Stimulated activated CD4-positive, alpha-beta T cell treated with anti-CD3 and anti-CD28 coated beads, Interleukin-1b, Interleukin-23, amount 100 ng/mL, for 1 hour (primary cell): ENCODE data around the gene SIGLEC5.

Experiments used
- DNase-seq, 2 donors: peaks; one replicate each; pipeline ENCODE4 v3.0.0-alpha.2; 2020; ENCODE audit warnings: low read depth in 2 of 2

Gene SIGLEC5

DNA sequence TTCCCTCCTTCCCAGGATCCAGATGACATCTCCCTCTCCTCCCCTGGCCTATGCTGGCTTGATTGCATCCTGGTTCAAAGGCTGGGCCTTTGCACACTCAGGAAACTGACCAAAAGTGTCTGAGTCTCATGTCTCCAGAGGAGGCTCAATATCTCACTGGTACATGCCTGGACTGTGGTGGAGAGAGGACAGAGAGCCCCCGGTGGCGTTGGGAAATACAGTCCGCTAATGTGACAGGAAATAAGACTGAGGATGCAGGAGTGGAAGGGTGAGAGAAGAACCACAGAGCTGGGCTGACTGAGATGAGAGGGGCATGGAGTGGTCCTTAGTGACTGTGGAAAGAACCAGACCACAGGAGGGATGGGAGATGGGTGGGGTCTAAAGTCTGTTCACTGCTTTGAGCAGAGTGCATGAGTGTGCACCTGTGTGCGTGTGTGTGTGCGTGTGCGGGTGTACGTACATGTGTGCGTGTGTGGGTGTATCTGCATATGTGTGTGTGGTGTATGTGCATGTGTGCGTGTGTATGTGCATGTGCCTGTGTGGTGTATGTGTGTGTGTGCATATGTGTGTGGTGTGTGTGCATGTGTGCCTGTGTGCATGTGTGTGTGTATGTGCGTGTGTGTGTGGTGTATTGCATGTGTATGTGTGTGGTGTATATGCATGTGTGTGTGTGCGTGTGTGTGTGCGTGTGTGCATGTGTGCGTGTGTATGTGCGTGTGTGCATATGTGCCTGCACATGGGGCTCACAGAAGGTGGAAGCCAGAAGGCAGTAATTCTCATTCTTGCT, 1.9 kb downstream of the SIGLEC5 start:
- no peak for DNase-seq

DNA sequence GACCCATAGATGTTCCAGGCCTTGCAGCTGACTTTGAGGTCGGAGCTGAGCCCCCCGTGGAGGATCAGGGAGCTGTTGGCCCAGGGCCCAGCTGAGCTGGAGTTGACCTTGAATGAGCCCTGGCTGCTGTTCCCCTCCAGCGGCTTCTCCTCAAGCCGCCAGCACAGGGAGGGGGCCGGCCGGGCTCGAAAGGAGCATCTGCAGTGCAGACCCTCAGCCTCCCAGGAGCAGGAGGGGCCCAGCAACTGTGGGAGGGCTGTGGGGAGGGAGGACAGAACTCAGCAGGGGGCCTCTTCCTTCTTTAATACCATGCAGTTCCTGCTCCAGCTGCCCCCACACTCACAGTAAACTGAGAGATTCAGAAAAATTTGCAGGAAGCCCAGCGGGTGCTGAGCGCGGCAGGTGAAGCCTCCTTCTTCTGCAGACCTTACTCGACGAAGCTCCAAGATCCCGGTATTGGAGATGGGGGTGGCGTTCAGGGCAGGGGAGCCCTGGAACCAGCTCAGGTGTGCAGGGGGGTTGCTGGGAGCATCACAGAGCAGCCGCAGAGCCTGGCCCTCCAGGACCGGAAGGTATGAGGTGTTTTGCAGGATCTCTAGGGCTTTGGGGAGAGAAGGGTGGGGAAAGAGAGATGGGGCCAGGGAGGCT, 2.6 kb downstream of the SIGLEC5 start:
- no peak for DNase-seq

DNA sequence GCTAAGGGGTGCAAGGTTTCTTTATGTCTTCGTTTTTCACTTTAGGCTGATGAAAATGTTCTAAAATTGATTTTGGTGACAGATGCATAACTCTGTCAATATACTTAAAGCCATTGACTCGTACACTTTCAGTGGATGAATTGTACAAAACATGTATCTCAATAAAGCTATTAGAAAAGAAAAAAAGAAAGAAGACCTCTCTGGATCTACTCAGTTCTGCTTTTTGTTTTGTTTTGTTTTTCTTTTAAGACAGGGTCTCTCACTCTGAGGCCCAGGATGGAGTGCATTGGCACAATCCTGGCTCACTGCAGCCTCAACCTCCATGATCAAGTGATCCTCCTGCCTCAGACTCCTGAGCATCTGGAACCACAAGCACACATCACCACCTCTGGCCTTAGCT, 3.5 kb downstream of the SIGLEC5 start:
- no peak for DNase-seq

DNA sequence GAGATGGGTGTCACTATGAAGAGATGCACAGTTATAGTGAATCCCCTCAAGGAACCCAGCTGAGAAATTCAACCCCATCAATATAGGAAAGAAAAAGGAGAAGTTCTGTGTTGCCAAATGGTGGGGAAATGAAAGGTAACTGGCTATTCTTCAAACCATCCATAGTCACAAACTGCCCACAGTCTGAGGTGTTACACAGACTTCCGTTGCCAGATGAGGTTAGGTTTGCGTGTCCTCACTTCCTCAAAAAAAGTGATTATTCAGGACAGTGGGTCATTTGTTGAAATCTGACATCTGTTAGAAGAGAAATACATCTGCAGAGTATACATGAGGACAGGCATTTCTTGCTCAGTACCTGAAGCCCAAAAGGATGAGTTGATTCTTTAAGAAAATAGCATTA, 9.0 kb downstream of the SIGLEC5 start:
- no peak for DNase-seq

DNA sequence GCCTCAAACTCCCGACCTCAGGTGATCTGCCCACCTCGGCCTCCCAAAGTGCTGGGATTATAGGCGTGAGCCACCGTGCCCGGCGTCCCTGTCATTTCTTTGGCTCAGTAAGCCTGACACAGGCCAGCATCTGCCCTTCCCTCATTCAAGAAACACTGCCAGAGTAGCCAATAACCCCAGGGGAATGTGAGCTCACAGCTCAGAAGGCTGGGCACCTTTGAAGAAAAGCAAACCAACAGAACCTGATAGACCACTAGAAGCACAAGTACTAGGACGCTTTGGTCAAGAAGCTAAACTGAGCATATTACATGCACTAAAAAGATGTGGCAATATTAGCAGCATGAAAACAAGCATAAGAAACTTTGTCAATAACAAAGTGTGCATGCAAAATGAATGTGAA, 14.2 kb downstream of the SIGLEC5 start:
- DNase-seq, result no peak

DNA sequence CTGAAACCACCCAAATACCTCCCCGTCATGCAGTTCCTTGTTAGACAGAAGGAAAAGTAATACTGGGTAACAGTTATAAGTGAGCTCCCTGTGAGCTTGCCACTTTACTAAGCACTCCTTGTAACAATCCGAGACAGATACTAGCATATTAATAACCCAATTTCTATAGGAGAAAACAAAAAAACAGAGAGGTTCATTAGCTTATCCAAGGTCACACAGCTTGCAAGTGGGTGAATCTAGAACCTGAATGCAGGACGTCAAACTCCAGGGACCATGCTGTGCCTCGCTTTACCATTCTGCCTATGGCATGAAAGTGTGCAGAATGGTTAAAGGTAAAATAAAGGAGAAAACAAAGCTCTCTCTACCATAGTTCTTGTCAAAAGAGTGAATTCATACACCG, 15.4 kb downstream of the SIGLEC5 start:
- DNase-seq, result no peak

DNA sequence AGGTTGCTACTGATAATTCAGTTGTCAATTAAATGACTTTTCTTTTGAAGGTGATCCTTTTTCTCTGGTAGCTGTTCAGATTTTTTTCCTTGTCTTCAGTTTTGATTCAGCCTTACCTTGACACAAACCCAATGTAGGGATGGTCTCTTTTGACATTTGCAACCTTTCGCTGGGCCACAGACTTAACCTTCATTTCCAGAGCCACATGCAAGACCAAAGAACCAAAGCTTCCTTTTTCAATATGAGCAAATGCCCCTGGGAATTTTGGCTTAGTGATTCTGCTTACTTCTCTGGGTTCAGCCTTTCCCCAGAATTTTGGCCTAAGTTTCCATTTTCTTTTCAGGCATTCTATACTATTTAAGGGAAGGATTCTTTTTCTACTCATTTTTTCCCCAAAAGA, 19.6 kb downstream of the SIGLEC5 start:
- DNase-seq, result no peak

DNA sequence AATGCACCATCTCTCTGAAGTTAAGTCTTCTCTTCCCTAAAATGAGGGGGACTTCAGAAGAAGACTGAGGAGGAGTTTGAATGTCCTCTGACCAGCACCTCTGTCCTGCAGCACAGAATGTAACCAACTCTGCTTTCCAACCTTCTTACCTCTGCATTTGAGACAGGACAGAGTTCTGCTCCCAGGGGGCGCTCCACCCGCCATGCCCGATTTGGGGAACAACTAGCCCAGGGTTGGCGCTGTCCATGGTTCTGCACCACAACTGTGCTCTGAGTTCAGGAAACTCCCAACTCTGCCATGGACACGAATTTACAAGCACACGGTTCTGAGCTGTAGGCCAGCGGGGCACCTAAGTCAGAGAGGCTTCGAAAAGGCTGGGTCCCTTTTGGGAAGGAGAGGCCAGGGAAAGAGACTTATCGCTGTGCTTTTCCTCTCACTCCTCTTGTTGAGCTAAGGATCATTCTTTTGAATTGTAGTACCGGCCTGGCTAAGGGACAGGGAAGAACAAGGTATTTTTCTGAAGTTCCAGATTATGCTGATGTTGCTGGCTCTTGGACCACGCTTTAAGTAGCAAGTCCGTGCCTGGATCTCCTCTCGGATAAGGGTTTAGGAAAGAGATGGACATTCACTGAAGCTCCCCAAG, 22.2 kb downstream of the SIGLEC5 start:
- peak in 1 of 2 donors; percentile 31 for DNase-seq

DNA sequence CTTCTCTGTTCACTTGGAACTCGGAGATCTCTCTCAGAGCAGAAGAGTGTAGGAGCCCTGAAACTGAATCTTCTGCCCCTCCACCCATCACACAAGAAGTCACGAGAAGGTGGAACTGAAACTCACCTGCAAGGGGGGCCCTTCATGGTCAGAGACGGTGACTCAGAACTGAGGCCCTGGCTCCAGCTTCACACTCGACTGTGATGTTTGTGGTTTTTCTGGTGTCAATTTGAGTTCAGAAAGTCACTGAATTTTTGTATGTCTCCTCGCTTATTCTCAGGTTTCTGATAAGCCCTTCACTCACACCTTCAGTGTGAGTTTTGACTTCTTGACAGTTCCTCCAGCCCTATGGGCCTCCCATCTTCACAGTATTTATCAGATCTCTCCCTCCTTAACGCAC, 23.1 kb downstream of the SIGLEC5 start:
- DNase-seq, result no peak

DNA sequence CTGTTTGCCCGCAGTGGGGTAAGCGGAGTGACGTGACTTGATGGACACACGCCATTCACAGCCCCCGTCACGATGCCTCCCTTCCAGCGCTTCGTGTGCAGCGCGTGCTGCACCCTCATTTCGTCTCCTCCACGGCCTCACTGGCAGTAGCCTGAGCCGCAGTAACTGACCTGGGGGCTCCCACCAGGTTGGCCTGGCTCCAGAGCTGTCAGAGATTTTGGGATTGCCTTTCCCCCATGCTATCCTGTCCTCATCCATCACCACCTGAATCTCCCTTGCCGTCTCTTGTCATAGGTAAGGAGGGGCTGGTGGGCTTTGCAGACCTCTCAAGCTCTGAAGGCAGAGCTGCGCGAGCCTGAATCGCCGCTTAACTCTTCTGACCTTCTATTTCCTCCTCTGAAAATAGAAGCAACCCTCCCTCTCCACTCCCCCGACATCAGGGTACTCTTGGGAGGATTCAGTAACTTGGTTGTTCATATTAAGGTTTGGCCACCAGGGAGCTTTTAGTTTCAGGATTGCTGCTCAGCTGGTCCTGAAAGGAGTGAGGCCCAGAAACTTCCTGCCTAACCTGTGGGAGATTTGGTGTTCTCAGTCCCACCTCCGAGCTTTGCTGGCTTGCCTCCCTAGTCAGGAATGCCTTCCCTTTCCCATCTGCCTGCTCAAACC, 27.9 kb downstream of the SIGLEC5 start:
- DNase-seq, result no peak

DNA sequence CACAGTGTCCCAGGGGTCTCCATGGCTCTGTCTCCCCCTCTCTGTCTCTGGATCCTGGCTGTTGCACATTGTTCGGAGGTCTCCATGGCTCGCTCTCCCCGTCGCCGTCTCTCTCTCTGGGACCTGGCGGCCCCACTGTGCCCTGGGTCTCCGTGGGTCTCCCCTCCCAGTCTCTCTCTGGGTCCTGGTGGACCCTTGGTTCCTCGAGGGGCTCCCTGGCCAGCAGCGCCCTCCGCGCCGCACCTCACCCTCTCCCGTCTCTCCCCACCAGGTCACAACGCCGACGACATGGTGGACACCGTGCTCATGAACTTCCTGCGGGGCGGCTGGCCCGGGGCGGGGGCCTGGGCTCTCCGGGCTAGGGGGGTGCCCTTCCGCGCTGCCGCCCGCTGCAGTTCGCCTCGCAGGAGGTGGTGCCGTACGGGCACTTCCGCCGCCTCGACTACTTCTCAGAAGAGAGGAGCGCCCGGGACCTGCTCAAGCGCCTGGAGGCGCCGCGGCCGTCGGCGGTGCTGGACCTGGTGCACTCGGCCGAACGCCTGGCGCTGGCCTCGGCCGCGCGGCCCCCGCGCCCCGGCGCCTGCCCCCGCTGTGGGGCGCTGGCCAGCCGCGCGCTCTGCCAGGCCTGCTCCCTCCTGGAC, 29.1 kb downstream of the SIGLEC5 start:
- no peak for DNase-seq

DNA sequence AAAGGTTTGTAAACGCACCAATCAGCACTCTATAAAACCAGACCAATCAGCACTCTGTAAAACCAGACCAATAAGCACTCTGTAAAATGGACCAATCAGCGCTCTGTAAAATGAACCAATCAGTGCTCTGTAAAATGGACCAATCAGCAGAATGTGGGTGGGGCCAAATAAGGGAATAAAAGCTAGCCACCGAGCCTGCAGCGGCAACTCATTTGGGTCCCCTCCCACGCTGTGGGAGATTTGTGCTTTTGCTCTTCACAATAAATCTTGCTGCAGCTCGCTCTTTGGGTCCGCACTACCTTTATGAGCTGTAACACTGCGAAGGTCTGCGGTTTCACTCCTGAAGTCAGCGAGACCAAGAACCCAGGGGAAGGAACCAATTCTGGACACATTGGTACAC, 31.1 kb downstream of the SIGLEC5 start:
- DNase-seq, result no peak

DNA sequence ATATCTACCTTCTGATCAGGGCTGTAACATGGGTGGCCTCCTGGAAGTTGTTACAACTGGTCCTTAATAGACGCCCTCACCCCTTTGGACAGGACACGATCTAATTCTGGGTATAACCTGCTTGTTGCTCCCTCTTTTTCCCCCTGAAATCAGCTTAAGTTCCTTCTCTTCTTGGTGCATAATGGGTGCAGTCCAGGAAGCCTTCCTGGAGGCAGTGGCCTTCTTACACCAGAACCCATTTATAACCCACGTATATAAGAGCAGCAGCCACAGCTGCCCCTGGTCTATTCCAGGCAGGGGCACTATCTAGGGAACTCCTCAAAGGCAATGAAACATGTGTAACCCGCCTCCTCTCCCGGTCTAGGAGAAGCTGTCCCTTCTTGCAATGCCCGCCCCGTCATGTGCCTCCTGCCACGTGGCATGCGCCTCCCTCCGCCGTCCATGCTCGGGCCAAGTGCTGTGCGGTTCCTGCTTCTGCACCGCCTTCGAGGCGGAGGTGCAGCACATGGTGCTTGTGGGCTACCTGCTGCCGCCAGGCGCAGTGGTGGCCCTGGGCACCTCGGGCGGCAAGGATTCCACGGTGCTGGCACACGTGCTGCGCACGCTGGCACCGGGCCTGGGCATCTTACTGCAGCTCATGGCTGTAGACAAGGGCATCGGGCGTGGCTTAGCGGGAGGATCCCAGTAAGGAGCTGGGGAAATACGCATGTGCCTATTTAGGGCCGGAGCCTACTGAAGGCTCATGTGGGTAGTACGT, 31.9 kb downstream of the SIGLEC5 start:
- no peak for DNase-seq

DNA sequence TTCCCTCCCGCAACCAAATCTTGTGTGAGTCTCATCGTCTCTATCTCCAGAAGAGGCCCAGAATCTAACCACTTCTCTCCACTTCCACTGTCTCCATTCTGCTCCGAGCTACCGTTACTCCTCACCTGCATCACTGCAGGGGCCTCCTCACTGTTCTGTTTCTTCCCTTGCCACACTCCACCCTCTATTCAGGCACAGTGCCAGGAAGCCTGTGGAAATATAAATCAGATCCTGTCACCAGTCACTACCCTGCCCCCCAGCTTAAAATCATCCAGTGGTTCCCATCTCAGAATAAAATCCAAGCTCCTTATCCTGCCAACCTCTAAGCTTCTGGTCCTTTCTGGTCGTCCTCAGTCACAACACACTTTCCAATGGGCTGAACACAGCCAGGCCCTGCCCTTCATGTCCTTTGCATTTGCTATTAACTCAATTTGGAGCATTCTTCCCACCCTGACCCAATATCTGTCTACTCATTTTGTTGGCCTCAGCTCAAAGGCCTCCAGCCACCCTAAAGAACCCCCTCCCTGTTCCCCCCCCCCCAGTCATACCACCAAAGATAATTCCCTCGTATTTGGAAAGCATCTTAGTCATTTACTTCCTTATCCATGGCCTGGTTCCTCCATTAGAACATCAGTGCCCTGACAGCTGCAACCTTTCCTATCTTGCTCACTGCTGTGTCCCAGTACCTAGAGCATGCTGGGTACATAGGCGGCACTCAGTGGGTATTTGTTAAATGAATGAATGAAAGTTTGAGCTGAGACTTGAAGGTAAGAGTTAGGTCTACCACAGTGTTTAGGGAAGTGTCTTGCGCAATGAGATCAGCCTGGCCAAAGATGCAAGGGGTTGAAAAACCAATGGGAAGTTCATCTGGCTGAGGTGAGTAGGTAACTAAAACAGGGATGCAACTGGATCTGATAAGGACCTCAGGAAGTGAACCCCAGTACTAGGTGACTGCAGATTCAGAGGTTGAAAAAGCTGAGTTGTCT, 34.7 kb downstream of the SIGLEC5 start:
- no peak for DNase-seq

DNA sequence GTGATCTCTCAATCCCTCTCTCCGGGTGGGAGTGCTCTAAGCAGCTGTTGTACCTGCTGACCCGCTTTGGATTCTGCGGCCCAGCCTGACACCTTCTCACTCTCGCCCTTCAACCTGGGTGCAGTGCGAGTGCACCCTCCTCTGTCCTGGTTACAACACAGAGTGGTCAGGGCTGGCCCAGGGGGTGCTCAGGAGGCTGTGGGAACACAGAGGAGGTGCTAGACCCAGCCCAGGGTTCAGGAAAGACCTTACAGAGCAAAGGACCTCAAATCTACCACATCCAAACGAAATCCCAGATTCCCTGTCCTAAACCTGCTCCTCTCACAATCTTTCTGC, 35.5 kb downstream of the SIGLEC5 start:
- DNase-seq, result no peak

DNA sequence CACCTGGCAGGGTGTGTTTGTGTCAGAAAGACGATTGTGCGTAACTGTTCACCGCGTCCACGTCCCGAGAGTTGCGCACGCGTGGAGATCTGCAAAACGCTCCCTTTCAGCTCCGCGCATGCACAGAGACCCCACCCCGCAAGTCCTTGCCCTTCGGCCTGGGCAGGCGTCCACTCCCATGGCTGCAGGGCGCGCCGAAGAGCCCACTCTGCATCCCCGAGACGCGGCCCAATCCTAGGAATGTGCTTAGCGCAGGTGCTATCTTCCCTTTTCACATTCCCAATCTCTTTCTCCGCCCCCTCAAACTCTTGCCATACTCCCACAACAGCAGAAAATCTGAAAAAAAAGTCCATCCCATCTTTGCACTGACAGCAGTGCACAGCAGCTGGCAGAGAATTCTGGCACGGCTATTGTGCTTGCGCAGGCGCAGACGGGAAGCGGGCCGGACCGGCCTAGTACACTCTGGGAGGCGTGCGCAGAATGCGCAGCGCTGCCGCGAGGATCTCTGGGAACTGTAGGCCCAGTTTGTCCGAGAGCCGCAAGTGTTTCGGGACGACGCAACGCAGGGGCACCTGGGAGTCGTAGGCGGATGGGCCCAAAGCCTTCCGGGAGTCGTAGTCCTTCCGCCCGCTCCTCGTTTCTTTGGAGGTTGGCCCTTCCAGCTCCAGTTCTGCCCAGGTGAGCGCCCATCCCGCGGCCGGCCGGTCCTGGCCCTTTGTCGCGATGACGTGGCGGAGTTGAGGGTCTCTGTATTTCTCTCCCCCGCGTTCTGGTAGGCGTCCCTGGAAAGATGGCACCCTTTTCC, 36.0 kb downstream of the SIGLEC5 start:
- DNase-seq, result peak; percentile 84 to 90

DNA sequence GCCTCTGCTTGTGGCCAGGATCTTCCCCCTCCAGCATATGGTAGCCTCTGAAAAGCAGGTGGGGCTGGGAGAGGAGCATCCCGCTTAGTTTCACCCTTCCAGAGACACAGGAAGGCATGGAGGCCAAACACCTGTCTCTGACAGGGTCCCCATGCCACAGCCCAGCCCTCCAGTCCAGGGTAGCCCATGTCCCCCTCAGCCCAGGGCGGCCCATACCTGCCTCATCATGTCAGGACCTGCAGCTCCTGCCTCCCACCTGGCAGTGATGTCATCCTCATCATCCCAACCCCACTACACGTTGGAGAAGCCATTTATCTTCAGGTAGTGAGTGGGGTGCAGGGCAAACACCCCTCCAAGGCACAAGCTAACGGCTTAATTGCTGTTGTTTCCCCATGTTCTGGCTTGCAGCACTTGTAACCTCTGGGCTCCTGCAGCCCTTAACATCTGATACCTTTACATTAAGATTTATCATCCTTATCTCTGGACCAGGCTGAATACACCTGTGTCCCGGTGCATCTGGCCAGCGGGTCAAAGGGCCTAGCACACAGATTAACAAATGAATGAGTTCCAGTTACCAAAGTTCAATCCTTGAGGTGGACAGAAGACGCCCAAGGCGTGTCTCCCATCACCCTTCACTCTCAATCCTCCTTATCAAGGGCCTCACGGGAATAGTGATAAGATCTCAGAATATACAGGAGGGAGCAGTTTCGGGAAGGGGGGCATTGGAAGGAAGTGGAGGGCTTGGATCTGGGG, 36.9 kb downstream of the SIGLEC5 start:
- DNase-seq, result no peak

DNA sequence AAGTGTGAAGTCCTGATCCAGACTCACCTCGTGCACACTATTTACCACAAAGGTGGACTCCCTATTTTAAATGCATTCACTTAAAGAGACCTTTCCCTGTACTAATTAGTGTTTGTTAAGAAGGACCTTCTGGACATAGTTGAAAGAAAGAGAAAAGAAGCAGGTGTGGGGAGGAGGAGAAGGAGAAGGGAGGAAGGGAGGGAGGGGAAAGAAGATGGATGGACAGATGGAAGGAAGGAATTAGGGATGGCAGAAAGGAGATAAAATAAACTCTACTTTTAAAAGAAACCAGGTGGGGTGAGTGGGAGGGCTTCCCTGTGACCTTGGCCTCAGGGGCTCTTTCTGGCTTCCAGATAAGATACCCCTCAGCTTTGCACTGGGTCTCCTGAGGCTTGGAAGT, 37.7 kb downstream of the SIGLEC5 start:
- no peak for DNase-seq

DNA sequence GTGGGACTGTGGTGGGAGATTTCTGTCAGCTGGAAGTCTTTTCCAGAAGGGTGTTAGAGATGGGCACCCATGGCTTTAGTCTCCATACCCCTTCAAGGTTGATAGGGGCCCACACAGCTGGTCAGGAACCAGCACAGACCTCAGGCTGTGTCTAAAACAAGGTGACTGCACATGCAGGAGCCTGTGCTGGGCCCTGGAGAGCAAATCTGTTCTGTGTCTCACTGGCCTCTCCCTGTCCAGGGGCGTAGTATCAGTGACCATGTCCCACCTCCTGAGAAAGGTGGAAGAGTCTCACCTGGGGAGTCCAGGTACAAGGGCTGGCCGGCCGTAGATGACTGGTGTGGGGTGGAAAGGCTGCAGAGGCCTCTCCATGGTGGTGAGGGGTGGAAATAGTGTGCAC, 39.8 kb downstream of the SIGLEC5 start:
- DNase-seq, result no peak
